Central memory CD8-positive, alpha-beta T cell (primary cell): ENCODE measurements around the gene OR8S1.
"Not testable (repeated sequence)": the region's sequence is repeated elsewhere in the genome, so short reads cannot be mapped to it uniquely, and the experiment has no call there.

Experiments used
- ATAC-seq: fragments of 150-1000 bp; cut with Tn5 transposase; replicated peaks from 2 replicates; pipeline ENCODE4 v1.10.0; 2022; ENCODE audit warnings: mild to moderate bottlenecking, moderate FRiP score, moderate number of reproducible peaks; ENCODE audit not compliant: poor library complexity, severe bottlenecking; ENCODE audit errors: extremely low read depth
- DNase-seq, 2 donors: peaks; one replicate each; pipeline ENCODE4 v3.0.0; 2021; ENCODE audit warnings: low spot score in 2 of 2
- H3K27ac Mint-ChIP-seq: one replicate; pipeline ENCODE4 v1.8.0; 2022; ENCODE audit warnings: low read depth, mild to moderate bottlenecking, moderate library complexity, mixed read lengths
- H3K27me3 Mint-ChIP-seq: one replicate; pipeline ENCODE4 v1.8.0; 2022; ENCODE audit warnings: mixed read lengths
- H3K36me3 Mint-ChIP-seq: one replicate; pipeline ENCODE4 v1.8.0; 2022; ENCODE audit warnings: mild to moderate bottlenecking, moderate library complexity, mixed read lengths; ENCODE audit not compliant: insufficient read depth
- H3K4me1 Mint-ChIP-seq: one replicate; pipeline ENCODE4 v1.8.0; 2022; ENCODE audit warnings: mixed read lengths
- H3K4me3 Mint-ChIP-seq: one replicate; pipeline ENCODE4 v1.8.0; 2022; ENCODE audit warnings: mild to moderate bottlenecking, moderate library complexity, mixed read lengths
- H3K9me3 Mint-ChIP-seq: one replicate; pipeline ENCODE4 v1.8.0; 2022; ENCODE audit warnings: mixed read lengths

The OR8S1 gene

GRCh38 chr12:48525332-48525731 lies at the start of gene OR8S1:
OR8S1 (plus strand) TSS chr12:48525632; CDS start chr12:48525632, 0 bp downstream.
- no peak within 1 kb of the TSS for H3K4me3 Mint-ChIP-seq
- ATAC-seq: no peak
- H3K9me3 Mint-ChIP-seq: no peaks in the 10 kb centered on the region
- no peak within 1 kb of the TSS for H3K27ac Mint-ChIP-seq
- DNase-seq: no peak
- no peaks in the 10 kb centered on the region for H3K4me1 Mint-ChIP-seq
- H3K36me3 Mint-ChIP-seq: no peaks in the 10 kb centered on the region
- peaks cover 16% of the 10 kb centered on the region for H3K27me3 Mint-ChIP-seq

GRCh38 chr12:48482198-48482597 lies 43.2 kb upstream of the OR8S1 start, which contains the start of gene C12orf54:
C12orf54 (plus strand) TSS chr12:48482498; CDS start chr12:48483297, 799 bp downstream.
- Mint-ChIP-seq H3K4me3 (no peak within 1 kb of the TSS), H3K27ac (no peak within 1 kb of the TSS), H3K4me1 (no peaks in the 10 kb centered on the region), H3K27me3 (peaks cover 38% of the 10 kb centered on the region), H3K36me3 (no peaks in the 10 kb centered on the region), H3K9me3 (no peaks in the 10 kb centered on the region)
- no peak for DNase-seq
- no peak for ATAC-seq

GRCh38 chr12:48482930-48483329 lies 42.5 kb upstream of the OR8S1 start:
- no peak for ATAC-seq
- DNase-seq: no peak
- Mint-ChIP-seq H3K4me3 (no peak overlapping the region), H3K4me1 (no peaks in the 10 kb centered on the region), H3K27me3 (peaks cover 32% of the 10 kb centered on the region), H3K9me3 (no peaks in the 10 kb centered on the region), H3K36me3 (no peaks in the 10 kb centered on the region), H3K27ac (no peak overlapping the region)

GRCh38 chr12:48486261-48486660 lies 39.2 kb upstream of the OR8S1 start:
- H3K36me3 Mint-ChIP-seq: no peaks in the 10 kb centered on the region
- ATAC-seq (no peak), DNase-seq (no peak)
- peaks cover 63% of the 10 kb centered on the region for H3K27me3 Mint-ChIP-seq
- no peak overlapping the region for H3K4me3 Mint-ChIP-seq
- H3K4me1 Mint-ChIP-seq: no peaks in the 10 kb centered on the region
- no peak overlapping the region for H3K27ac Mint-ChIP-seq
- H3K9me3 Mint-ChIP-seq: no peaks in the 10 kb centered on the region

GRCh38 chr12:48486679-48487078 lies 38.8 kb upstream of the OR8S1 start:
- H3K27me3 Mint-ChIP-seq: peaks cover 65% of the 10 kb centered on the region
- no peak overlapping the region for H3K4me3 Mint-ChIP-seq
- no peaks in the 10 kb centered on the region for H3K4me1 Mint-ChIP-seq
- ATAC-seq: no peak
- no peak for DNase-seq
- no peak overlapping the region for H3K27ac Mint-ChIP-seq
- H3K9me3 Mint-ChIP-seq: no peaks in the 10 kb centered on the region
- H3K36me3 Mint-ChIP-seq: no peaks in the 10 kb centered on the region

GRCh38 chr12:48489012-48489411 lies 36.4 kb upstream of the OR8S1 start:
- DNase-seq (no peak), ATAC-seq (no peak)
- H3K27me3 Mint-ChIP-seq: peaks cover 56% of the 10 kb centered on the region
- H3K4me1 Mint-ChIP-seq: no peaks in the 10 kb centered on the region
- H3K9me3 Mint-ChIP-seq: no peaks in the 10 kb centered on the region
- H3K4me3 Mint-ChIP-seq: no peak overlapping the region
- H3K27ac Mint-ChIP-seq: no peak overlapping the region
- no peaks in the 10 kb centered on the region for H3K36me3 Mint-ChIP-seq

- H3K27ac Mint-ChIP-seq, ATAC-seq: not testable (repeated sequence)
- H3K27me3 Mint-ChIP-seq: peaks cover 55% of the 10 kb centered on the region
Observed at GRCh38 chr12:48489456-48489855, 36.0 kb upstream of the OR8S1 start.

GRCh38 chr12:48500281-48500680 lies 25.2 kb upstream of the OR8S1 start:
- not testable (repeated sequence) for H3K4me3 Mint-ChIP-seq, H3K27ac Mint-ChIP-seq, DNase-seq, H3K4me1 Mint-ChIP-seq, H3K36me3 Mint-ChIP-seq, ATAC-seq, H3K9me3 Mint-ChIP-seq
- peaks cover 59% of the 10 kb centered on the region for H3K27me3 Mint-ChIP-seq

More at GRCh38 chr12:48489456-48489855, 36.0 kb upstream of the OR8S1 start:
- H3K36me3 Mint-ChIP-seq, H3K4me3 Mint-ChIP-seq, H3K9me3 Mint-ChIP-seq, DNase-seq, H3K4me1 Mint-ChIP-seq: not testable (repeated sequence)

GRCh38 chr12:48506836-48507235 lies 18.6 kb upstream of the OR8S1 start:
- H3K9me3 Mint-ChIP-seq, DNase-seq, H3K36me3 Mint-ChIP-seq, H3K4me3 Mint-ChIP-seq, ATAC-seq, H3K4me1 Mint-ChIP-seq, H3K27ac Mint-ChIP-seq: not testable (repeated sequence)
- peaks cover 67% of the 10 kb centered on the region for H3K27me3 Mint-ChIP-seq

- Mint-ChIP-seq H3K4me3 (no peak overlapping the region), H3K9me3 (no peaks in the 10 kb centered on the region), H3K27ac (no peak overlapping the region), H3K4me1 (no peaks in the 10 kb centered on the region), H3K36me3 (no peaks in the 10 kb centered on the region), H3K27me3 (peaks cover 52% of the 10 kb centered on the region)
- ATAC-seq (no peak), DNase-seq (no peak)
Observed at GRCh38 chr12:48508987-48509386, 16.4 kb upstream of the OR8S1 start.

GRCh38 chr12:48510111-48510510 lies 15.3 kb upstream of the OR8S1 start:
- H3K27ac Mint-ChIP-seq: no peak overlapping the region
- H3K36me3 Mint-ChIP-seq: peaks cover 3% of the 10 kb centered on the region
- peaks cover 48% of the 10 kb centered on the region for H3K27me3 Mint-ChIP-seq
- ATAC-seq: no peak
- no peaks in the 10 kb centered on the region for H3K9me3 Mint-ChIP-seq
- no peaks in the 10 kb centered on the region for H3K4me1 Mint-ChIP-seq
- no peak overlapping the region for H3K4me3 Mint-ChIP-seq
- no peak for DNase-seq

GRCh38 chr12:48512855-48513254 lies 12.6 kb upstream of the OR8S1 start:
- H3K36me3 Mint-ChIP-seq: peaks cover 3% of the 10 kb centered on the region
- no peaks in the 10 kb centered on the region for H3K9me3 Mint-ChIP-seq
- peaks cover 24% of the 10 kb centered on the region for H3K27me3 Mint-ChIP-seq
- H3K27ac Mint-ChIP-seq: no peak overlapping the region
- no peak for DNase-seq
- H3K4me1 Mint-ChIP-seq: no peaks in the 10 kb centered on the region
- no peak overlapping the region for H3K4me3 Mint-ChIP-seq
- ATAC-seq: no peak

GRCh38 chr12:48514728-48515127 lies 10.7 kb upstream of the OR8S1 start:
- no peak overlapping the region for H3K4me3 Mint-ChIP-seq
- no peaks in the 10 kb centered on the region for H3K4me1 Mint-ChIP-seq
- H3K27me3 Mint-ChIP-seq: peaks cover 11% of the 10 kb centered on the region
- ATAC-seq: no peak
- H3K27ac Mint-ChIP-seq: no peak overlapping the region
- H3K9me3 Mint-ChIP-seq: no peaks in the 10 kb centered on the region
- peaks cover 3% of the 10 kb centered on the region for H3K36me3 Mint-ChIP-seq
- no peak for DNase-seq

- not testable (repeated sequence) for ATAC-seq, H3K27me3 Mint-ChIP-seq, H3K9me3 Mint-ChIP-seq, H3K27ac Mint-ChIP-seq, H3K4me1 Mint-ChIP-seq, DNase-seq, H3K4me3 Mint-ChIP-seq, H3K36me3 Mint-ChIP-seq
Observed at GRCh38 chr12:48520381-48520780, 5.1 kb upstream of the OR8S1 start.
